ENCODE data around the gene KCNK17.
A peak's percentile ranks its signal among the peaks of the same experiment; 100 is the strongest.

Gene KCNK17

GRCh38 chr6:39303425-39304153, 10.6 kb downstream of the KCNK17 start:
- Histone ChIP-seq H3K36me3 (replicated peaks; ENCODE audit: low read depth, low read length) (no peaks in the 10 kb centered on the region), H3K27me3 (ENCODE audit: low read depth, low read length) (peaks cover 16% of the 10 kb centered on the region; the same call in 1 of the 2 replicates), H3K9ac (ENCODE audit: low read length) (no peak overlapping the region), H2AFZ (ENCODE audit: low read depth, low read length) (no peak overlapping the region), H3K4me1 (ENCODE audit: low read length) (peaks cover 16% of the 10 kb centered on the region), H3K9me3 (ENCODE audit: insufficient read depth, low read length) (no peaks in the 10 kb centered on the region), H3K79me2 (ENCODE audit: low read length) (no peaks in the 10 kb centered on the region), H4K20me1 (ENCODE audit: insufficient read depth, low read length) (no peaks in the 10 kb centered on the region), H3K4me3 (ENCODE audit: low read length) (no peak overlapping the region), H3K27ac (ENCODE audit: low read length) (no peak overlapping the region), H3K4me2 (ENCODE audit: low read length) (no peak overlapping the region)
- TF ChIP-seq EZH2phosphoT487 (IDR thresholded peaks at IDR 0.05; ENCODE audit: low read depth) (no peak), CTCF (IDR thresholded peaks at IDR 0.05; ENCODE audit: low read depth, low read length) (no peak)

GRCh38 chr6:39302669-39303424, 11.4 kb downstream of the KCNK17 start:
- Histone ChIP-seq H3K9me3 (ENCODE audit: insufficient read depth, low read length) (no peaks in the 10 kb centered on the region), H3K27ac (ENCODE audit: low read length) (no peak overlapping the region), H4K20me1 (ENCODE audit: insufficient read depth, low read length) (no peaks in the 10 kb centered on the region), H3K36me3 (replicated peaks; ENCODE audit: low read depth, low read length) (no peaks in the 10 kb centered on the region), H2AFZ (ENCODE audit: low read depth, low read length) (peak overlapping the region; percentile 99), H3K79me2 (ENCODE audit: low read length) (no peaks in the 10 kb centered on the region), H3K27me3 (ENCODE audit: low read depth, low read length) (peaks cover 12% of the 10 kb centered on the region; the same call in 1 of the 2 replicates), H3K4me3 (ENCODE audit: low read length) (peak overlapping the region; percentile 72), H3K4me2 (ENCODE audit: low read length) (peak overlapping the region; percentile 88), H3K9ac (ENCODE audit: low read length) (peak overlapping the region; percentile 41; the same call in 1 of the 2 replicates), H3K4me1 (ENCODE audit: low read length) (peaks cover 16% of the 10 kb centered on the region)
- TF ChIP-seq EZH2phosphoT487 (IDR thresholded peaks at IDR 0.05; ENCODE audit: low read depth) (no peak), CTCF (IDR thresholded peaks at IDR 0.05; ENCODE audit: low read depth, low read length) (peak; percentile 95)

GRCh38 chr6:39302011-39302410, 12.2 kb downstream of the KCNK17 start:
- H3K4me2 ChIP-seq (ENCODE audit: low read length): no peak overlapping the region
- TF ChIP-seq CTCF (IDR thresholded peaks at IDR 0.05; ENCODE audit: low read depth, low read length) (no peak), EZH2phosphoT487 (IDR thresholded peaks at IDR 0.05; ENCODE audit: low read depth) (no peak)
- no peaks in the 10 kb centered on the region for H3K9me3 ChIP-seq (ENCODE audit: insufficient read depth, low read length)
- H3K9ac ChIP-seq (ENCODE audit: low read length): no peak overlapping the region
- no peaks in the 10 kb centered on the region for H3K79me2 ChIP-seq (ENCODE audit: low read length)
- no peak overlapping the region for H2AFZ ChIP-seq (ENCODE audit: low read depth, low read length)
- no peak overlapping the region for H3K27ac ChIP-seq (ENCODE audit: low read length)
- no peaks in the 10 kb centered on the region for H3K36me3 ChIP-seq (replicated peaks; ENCODE audit: low read depth, low read length)
- H4K20me1 ChIP-seq (ENCODE audit: insufficient read depth, low read length): no peaks in the 10 kb centered on the region
- no peak overlapping the region for H3K4me3 ChIP-seq (ENCODE audit: low read length)
- H3K4me1 ChIP-seq (ENCODE audit: low read length): peaks cover 16% of the 10 kb centered on the region
- H3K27me3 ChIP-seq (ENCODE audit: low read depth, low read length): peaks cover 3% of the 10 kb centered on the region; the same call in 1 of the 2 replicates

GRCh38 chr6:39301606-39302005, 12.6 kb downstream of the KCNK17 start:
- Histone ChIP-seq H3K4me2 (ENCODE audit: low read length) (no peak overlapping the region), H4K20me1 (ENCODE audit: insufficient read depth, low read length) (no peaks in the 10 kb centered on the region), H3K79me2 (ENCODE audit: low read length) (no peaks in the 10 kb centered on the region), H3K9me3 (ENCODE audit: insufficient read depth, low read length) (no peaks in the 10 kb centered on the region), H2AFZ (ENCODE audit: low read depth, low read length) (no peak overlapping the region), H3K4me3 (ENCODE audit: low read length) (no peak overlapping the region), H3K27me3 (ENCODE audit: low read depth, low read length) (0 out of 2 replicates have a peak, but pooled peaks cover 2% of the 10 kb centered on the region), H3K9ac (ENCODE audit: low read length) (no peak overlapping the region), H3K27ac (ENCODE audit: low read length) (no peak overlapping the region), H3K36me3 (replicated peaks; ENCODE audit: low read depth, low read length) (no peaks in the 10 kb centered on the region), H3K4me1 (ENCODE audit: low read length) (peaks cover 16% of the 10 kb centered on the region)
- TF ChIP-seq EZH2phosphoT487 (IDR thresholded peaks at IDR 0.05; ENCODE audit: low read depth) (no peak), CTCF (IDR thresholded peaks at IDR 0.05; ENCODE audit: low read depth, low read length) (peak; percentile 29; the same call in 1 of the 2 replicates)

All from OCI-LY3 (cell line).